ENCODE measurements around the gene SH3TC2. TPM values are rescaled to one million over a fixed set of nuclear protein-coding genes. Genes with fewer than 3 reads are reported as not detected.

The SH3TC2 gene
- polyA plus RNA-seq, 1 of the 3 experiments (the other 2 are of a cell fraction), result 1.1 TPM

- TF ChIP-seq RXRA (IDR thresholded peaks at IDR 0.05; ENCODE audit: borderline replicate concordance, low read depth), result no peak
- TF ChIP-seq USF2 (IDR thresholded peaks at IDR 0.05; ENCODE audit: borderline replicate concordance, low read depth, low read length), result no peak
- TF ChIP-seq MEF2A (IDR thresholded peaks at IDR 0.05; ENCODE audit: borderline replicate concordance, low read depth), result no peak
These were observed 47.3 kb downstream of the SH3TC2 start (continued) for GRCh38 chr5:149015561-149015960.

- peaks cover 0 to 7% of the 10 kb centered on the region in 2 experiments; a peak in 2 of 4 replicates for H3K4me1 ChIP-seq (ENCODE audit: control insufficient read depth in 1 of 2, insufficient read depth in 2 of 2, low read depth in 1 of 2, low read length in 1 of 2)
These were observed 47.7 kb downstream of the SH3TC2 start for GRCh38 chr5:149015126-149015525.

More at GRCh38 chr5:149015126-149015525, 47.7 kb downstream of the SH3TC2 start:
- CTCF ChIA-PET, result interaction anchor here (0.6 to 1.6 kb wide), 3 partner anchors 17 to 100 kb away, joined by 4 to 5 read pairs (median 4); no protein-coding TSS in a partner anchor
- Histone ChIP-seq H3K9me2 (no peaks in the 10 kb centered on the region), H3K27ac (ENCODE audit: low read depth in 2 of 2, low read length in 1 of 2) (no peak overlapping the region), H2AFZ (ENCODE audit: low read depth) (no peak overlapping the region), H3K9ac (no peak overlapping the region), H3K36me3 (replicated peaks in 1 of 2; ENCODE audit: control insufficient read depth in 1 of 2, insufficient read depth in 2 of 2, low read length in 1 of 2) (no peaks in the 10 kb centered on the region), H3K4me3 (ENCODE audit: low read depth in 2 of 2, low read length in 1 of 2) (no peak overlapping the region), H3K4me2 (no peak overlapping the region), H4K20me1 (ENCODE audit: insufficient read depth) (no peaks in the 10 kb centered on the region), H3F3A (replicated peaks; ENCODE audit: insufficient read depth) (no peaks in the 10 kb centered on the region), H3K9me3 (no peaks in the 10 kb centered on the region), H3K27me3 (ENCODE audit: insufficient read depth) (no peaks in the 10 kb centered on the region), H3K79me2 (ENCODE audit: insufficient read depth) (no peaks in the 10 kb centered on the region; the same call in 1 of the 2 replicates)
- POLR2A ChIA-PET, result no interaction called here
- DNase-seq, result no peak
- TF ChIP-seq USF2 (IDR thresholded peaks at IDR 0.05; ENCODE audit: borderline replicate concordance, low read depth, low read length) (no peak), SIN3A (IDR thresholded peaks at IDR 0.05; ENCODE audit: borderline replicate concordance, low read depth, low read length) (no peak), NFIC (IDR thresholded peaks at IDR 0.05; ENCODE audit: borderline replicate concordance) (no peak), EP300 (IDR thresholded peaks at IDR 0.05; ENCODE audit: borderline replicate concordance in 1 of 2, low read depth in 1 of 2, low read length in 1 of 2) (no peak), FOSL2 (IDR thresholded peaks at IDR 0.05; ENCODE audit: borderline replicate concordance, low read depth) (no peak), NRF1 (IDR thresholded peaks at IDR 0.05; ENCODE audit: low read depth, low read length) (no peak), POLR2AphosphoS5 (IDR thresholded peaks at IDR 0.05; ENCODE audit: low read depth, low read length) (no peak), ELF1 (IDR thresholded peaks at IDR 0.05) (no peak), TEAD4 (IDR thresholded peaks at IDR 0.05; ENCODE audit: borderline replicate concordance, insufficient read depth) (no peak)
- TF ChIP-seq, protein P1, sequence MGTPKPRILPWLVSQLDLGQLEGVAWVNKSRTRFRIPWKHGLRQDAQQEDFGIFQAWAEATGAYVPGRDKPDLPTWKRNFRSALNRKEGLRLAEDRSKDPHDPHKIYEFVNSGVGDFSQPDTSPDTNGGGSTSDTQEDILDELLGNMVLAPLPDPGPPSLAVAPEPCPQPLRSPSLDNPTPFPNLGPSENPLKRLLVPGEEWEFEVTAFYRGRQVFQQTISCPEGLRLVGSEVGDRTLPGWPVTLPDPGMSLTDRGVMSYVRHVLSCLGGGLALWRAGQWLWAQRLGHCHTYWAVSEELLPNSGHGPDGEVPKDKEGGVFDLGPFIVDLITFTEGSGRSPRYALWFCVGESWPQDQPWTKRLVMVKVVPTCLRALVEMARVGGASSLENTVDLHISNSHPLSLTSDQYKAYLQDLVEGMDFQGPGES (IDR thresholded peaks at IDR 0.05; ENCODE audit: low read depth, low read length), result no peak
- TF ChIP-seq, protein P2, sequence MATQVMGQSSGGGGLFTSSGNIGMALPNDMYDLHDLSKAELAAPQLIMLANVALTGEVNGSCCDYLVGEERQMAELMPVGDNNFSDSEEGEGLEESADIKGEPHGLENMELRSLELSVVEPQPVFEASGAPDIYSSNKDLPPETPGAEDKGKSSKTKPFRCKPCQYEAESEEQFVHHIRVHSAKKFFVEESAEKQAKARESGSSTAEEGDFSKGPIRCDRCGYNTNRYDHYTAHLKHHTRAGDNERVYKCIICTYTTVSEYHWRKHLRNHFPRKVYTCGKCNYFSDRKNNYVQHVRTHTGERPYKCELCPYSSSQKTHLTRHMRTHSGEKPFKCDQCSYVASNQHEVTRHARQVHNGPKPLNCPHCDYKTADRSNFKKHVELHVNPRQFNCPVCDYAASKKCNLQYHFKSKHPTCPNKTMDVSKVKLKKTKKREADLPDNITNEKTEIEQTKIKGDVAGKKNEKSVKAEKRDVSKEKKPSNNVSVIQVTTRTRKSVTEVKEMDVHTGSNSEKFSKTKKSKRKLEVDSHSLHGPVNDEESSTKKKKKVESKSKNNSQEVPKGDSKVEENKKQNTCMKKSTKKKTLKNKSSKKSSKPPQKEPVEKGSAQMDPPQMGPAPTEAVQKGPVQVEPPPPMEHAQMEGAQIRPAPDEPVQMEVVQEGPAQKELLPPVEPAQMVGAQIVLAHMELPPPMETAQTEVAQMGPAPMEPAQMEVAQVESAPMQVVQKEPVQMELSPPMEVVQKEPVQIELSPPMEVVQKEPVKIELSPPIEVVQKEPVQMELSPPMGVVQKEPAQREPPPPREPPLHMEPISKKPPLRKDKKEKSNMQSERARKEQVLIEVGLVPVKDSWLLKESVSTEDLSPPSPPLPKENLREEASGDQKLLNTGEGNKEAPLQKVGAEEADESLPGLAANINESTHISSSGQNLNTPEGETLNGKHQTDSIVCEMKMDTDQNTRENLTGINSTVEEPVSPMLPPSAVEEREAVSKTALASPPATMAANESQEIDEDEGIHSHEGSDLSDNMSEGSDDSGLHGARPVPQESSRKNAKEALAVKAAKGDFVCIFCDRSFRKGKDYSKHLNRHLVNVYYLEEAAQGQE (IDR thresholded peaks at IDR 0.05; ENCODE audit: low read depth, low read length), result no peak
- TF ChIP-seq, protein P3, sequence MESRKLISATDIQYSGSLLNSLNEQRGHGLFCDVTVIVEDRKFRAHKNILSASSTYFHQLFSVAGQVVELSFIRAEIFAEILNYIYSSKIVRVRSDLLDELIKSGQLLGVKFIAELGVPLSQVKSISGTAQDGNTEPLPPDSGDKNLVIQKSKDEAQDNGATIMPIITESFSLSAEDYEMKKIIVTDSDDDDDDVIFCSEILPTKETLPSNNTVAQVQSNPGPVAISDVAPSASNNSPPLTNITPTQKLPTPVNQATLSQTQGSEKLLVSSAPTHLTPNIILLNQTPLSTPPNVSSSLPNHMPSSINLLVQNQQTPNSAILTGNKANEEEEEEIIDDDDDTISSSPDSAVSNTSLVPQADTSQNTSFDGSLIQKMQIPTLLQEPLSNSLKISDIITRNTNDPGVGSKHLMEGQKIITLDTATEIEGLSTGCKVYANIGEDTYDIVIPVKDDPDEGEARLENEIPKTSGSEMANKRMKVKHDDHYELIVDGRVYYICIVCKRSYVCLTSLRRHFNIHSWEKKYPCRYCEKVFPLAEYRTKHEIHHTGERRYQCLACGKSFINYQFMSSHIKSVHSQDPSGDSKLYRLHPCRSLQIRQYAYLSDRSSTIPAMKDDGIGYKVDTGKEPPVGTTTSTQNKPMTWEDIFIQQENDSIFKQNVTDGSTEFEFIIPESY (IDR thresholded peaks at IDR 0.05; ENCODE audit: borderline replicate concordance, low read depth), result no peak
- WGBS (ENCODE audit: low lambda C conversion rate), result 100% methylated on average over 1 of the region's 1 CpG

Data from SK-N-SH (cell line).